ENCODE results near the gene MALL.
"Not testable (repeated sequence)": the region's sequence is repeated elsewhere in the genome, so short reads cannot be mapped to it uniquely, and the experiment has no call there.

The MALL gene

GRCh38 chr2:110054521-110055407 is 60.9 kb downstream of the MALL start:
- not testable (repeated sequence) for DNase-seq (ENCODE audit: insufficient read length, low spot score); FAIRE-seq

- DNase-seq (ENCODE audit: insufficient read length, low spot score); FAIRE-seq: not testable (repeated sequence)
These were observed 61.9 kb downstream of the MALL start for GRCh38 chr2:110053688-110054087.

- DNase-seq (ENCODE audit: insufficient read length, low spot score); FAIRE-seq: not testable (repeated sequence)
These were observed 63.5 kb downstream of the MALL start for GRCh38 chr2:110052166-110052565.

- FAIRE-seq; DNase-seq (ENCODE audit: insufficient read length, low spot score): not testable (repeated sequence)
These were observed 65.4 kb downstream of the MALL start for GRCh38 chr2:110050222-110050621.

- FAIRE-seq, result not testable (repeated sequence)
These were observed 65.9 kb downstream of the MALL start for GRCh38 chr2:110049769-110050168.

GRCh38 chr2:110048255-110049197 is 67.1 kb downstream of the MALL start:
- DNase-seq (ENCODE audit: insufficient read length, low spot score); FAIRE-seq: not testable (repeated sequence)

More at GRCh38 chr2:110049769-110050168, 65.9 kb downstream of the MALL start:
- DNase-seq (ENCODE audit: insufficient read length, low spot score), result not testable (repeated sequence)

GRCh38 chr2:110047225-110047624 is 68.4 kb downstream of the MALL start:
- not testable (repeated sequence) for FAIRE-seq; DNase-seq (ENCODE audit: insufficient read length, low spot score)

- DNase-seq (ENCODE audit: insufficient read length, low spot score); FAIRE-seq: not testable (repeated sequence)
These were observed 73.5 kb downstream of the MALL start for GRCh38 chr2:110041941-110042660.

- FAIRE-seq; DNase-seq (ENCODE audit: insufficient read length, low spot score): not testable (repeated sequence)
These were observed 78.3 kb downstream of the MALL start for GRCh38 chr2:110037336-110037735.

GRCh38 chr2:110035384-110035783 is 80.2 kb downstream of the MALL start:
- not testable (repeated sequence) for DNase-seq (ENCODE audit: insufficient read length, low spot score); FAIRE-seq

GRCh38 chr2:110034935-110035334 is 80.7 kb downstream of the MALL start:
- not testable (repeated sequence) for DNase-seq (ENCODE audit: insufficient read length, low spot score); FAIRE-seq
